Embryonic facial prominence (tissue), 1 donor: ENCODE results near the gene NKG7.
A peak's percentile ranks its signal among the peaks of the same experiment; 100 is the strongest.
"Not testable (repeated sequence)": the region's sequence is repeated elsewhere in the genome, so short reads cannot be mapped to it uniquely, and the experiment has no call there.

Experiments used
- DNase-seq: peaks from one replicate; pipeline ENCODE4 v3.0.0-alpha.2; 2016; ENCODE audit errors: extremely low spot score

The NKG7 gene, protein sequence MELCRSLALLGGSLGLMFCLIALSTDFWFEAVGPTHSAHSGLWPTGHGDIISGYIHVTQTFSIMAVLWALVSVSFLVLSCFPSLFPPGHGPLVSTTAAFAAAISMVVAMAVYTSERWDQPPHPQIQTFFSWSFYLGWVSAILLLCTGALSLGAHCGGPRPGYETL

GRCh38 chr19:51372649-51373504 lies at the start of gene NKG7:
TSS of gene NKG7 (minus strand) at chr19:51372654. CDS start at chr19:51372535, 119 bp downstream.
- DNase-seq: no peak

DNA sequence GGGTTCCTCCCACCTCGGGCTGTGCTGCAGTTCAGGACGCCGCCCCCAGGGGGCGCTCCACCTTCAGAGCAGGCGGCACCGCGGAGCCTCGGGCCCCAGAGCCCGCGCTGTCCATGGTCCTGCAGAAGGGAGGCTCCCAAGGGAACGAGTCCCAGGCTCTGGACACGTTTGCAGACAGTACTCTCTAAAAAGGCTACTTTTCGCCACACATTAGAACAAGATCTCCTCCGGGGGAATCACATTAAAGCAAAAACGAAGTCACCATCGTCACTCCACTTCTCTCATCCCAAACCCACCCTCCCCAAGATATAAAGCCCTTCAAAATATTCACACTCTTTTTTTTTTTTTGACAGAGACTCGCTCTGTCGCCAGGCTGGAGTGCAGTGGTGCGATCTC lies 49.6 kb upstream of the NKG7 start:
- DNase-seq: no peak

DNA sequence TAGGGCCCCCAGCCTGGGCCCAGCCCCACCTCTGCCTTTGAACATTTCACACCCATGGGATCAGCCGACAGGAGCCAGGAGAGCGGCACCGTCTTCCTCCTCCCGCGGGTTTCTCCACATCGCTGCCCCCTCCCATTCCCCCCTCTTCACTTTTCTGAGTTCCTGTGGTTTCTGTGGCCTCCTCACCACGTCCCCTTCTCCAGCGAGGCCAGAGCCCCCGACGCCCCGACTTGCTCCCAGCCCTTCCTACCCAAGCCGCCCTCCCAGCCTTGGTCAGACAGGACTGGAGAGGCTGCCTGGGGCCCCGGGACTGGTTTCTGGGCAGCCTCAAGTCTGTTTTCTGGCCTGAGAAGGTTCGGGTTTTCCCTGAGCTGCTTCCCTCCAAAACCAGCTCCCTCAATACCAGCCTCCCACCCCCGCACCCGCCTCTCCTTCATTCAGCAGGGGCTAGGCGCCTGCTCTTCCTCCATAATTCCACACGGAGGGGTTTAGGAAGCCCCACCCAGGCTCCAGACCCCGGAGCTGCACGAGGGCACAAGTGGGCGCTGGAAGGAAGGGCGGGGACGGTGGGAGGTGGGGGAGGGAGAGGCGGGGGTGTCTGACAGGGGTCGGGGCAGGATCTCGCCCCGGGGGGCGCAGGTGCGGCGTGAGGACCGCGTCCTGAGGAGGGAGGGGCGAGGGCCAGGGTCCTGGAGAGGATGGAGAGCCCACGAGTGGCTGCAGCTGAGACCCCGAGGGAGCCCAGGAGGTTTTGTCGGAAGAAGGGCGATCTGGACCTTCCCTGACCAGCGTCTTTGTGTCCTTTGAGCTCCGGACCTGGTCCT lies 49.0 kb upstream of the NKG7 start:
- no peak for DNase-seq

DNA sequence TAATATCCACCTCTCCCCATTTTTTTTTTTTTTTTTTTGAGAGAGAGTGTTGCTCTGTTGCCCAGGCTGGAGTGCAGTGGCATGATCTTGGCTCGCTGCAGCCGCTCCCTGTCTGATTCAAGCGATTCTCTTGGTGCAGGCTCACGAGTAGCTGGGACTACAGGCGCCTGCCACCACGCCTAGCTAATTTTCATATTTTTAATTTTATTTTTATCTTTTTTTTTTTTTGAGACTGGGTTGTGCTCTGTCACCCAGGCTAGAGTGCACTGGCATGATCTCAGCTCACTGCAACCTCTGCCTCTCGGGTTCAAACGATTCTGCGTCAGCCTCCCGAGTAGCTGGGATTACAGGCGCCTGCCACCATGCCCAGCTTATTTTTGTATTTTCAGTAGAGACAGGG lies 48.1 kb upstream of the NKG7 start:
- DNase-seq: not testable (repeated sequence)

DNA sequence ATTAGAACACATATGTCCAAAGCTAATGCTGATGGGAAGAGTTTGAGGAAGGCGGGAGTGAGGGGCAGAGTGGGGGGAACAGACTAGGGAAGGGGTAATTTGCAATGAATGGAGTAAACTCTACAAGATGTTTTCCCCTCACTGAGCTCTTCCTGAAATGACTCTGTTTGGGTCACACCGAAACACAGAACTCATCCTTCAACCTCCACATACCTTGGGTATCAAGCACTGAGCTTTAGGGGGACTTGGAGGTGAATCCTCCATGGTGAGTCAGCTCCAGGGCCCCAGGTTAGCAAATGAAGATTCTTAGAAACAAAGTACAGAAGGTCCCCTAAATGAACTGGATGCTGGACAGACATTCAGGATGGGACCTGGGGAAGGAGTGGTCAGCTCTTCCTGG lies 46.3 kb upstream of the NKG7 start:
- DNase-seq: no peak

GRCh38 chr19:51417810-51418157 lies 45.3 kb upstream of the NKG7 start:
- DNase-seq: no peak

DNA sequence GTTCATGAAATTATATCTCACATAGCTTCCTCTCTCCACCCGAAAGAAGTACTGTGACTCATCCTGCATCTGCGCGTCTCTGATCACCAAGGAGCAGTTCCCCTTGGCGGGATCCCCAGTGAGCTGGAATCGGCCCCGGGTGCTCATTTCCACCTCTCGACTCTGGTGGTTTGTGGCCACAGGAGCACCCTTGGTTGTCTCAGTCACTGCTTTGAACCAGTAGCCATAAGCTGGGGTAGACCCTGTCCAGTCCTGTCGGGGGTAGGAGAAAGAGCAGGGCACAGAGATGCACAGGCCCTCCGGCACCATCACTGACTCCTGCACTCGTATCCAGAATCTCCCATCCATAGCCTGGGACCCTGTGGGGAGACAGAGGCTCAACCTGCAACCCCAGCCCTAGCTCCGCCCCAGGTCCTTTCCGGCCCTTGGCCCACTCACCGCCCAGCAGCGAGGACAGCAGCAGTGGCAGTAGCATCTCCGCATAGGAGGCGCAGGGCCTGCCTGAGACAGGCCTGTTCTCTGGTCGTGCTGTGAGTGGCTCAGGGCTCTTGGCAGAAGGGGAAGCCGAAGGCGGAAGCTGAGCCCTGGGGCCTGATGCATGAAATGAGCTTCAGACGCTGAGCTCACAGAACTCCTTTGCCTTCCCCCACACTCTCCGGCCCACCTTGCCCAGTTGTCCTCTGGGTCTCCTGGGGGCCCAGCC lies 44.8 kb upstream of the NKG7 start, which contains the start of gene SIGLEC10:
Gene SIGLEC10 (minus strand): TSS at position 536 of the 703 bp plus-strand sequence. CDS start 61 bp downstream, at position 475.
- no peak for DNase-seq

- DNase-seq: not testable (repeated sequence)
Observed at GRCh38 chr19:51416422-51416821, 44.0 kb upstream of the NKG7 start.

DNA sequence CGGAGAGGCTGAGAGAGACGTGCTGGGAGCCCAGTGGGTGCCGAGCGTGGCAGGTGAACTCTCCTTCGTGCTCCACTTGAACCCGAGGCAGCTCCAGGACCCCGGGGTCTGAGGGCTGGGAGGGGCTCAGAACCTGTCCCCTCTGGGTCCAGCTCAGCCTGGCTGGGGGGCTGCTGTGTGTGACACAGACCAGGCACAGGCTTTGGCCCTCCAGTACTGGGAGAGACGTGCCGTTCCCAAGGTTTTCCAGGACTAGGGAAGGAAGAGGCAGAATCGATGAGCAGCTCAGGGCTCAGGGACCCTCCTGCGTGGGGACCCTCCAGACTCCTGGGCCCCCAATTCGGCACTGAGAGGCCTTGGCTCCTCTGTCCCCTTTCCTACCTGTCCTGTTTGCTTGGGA lies 42.7 kb upstream of the NKG7 start:
- DNase-seq: no peak

GRCh38 chr19:51410950-51411748 lies 38.7 kb upstream of the NKG7 start:
- no peak for DNase-seq

DNA sequence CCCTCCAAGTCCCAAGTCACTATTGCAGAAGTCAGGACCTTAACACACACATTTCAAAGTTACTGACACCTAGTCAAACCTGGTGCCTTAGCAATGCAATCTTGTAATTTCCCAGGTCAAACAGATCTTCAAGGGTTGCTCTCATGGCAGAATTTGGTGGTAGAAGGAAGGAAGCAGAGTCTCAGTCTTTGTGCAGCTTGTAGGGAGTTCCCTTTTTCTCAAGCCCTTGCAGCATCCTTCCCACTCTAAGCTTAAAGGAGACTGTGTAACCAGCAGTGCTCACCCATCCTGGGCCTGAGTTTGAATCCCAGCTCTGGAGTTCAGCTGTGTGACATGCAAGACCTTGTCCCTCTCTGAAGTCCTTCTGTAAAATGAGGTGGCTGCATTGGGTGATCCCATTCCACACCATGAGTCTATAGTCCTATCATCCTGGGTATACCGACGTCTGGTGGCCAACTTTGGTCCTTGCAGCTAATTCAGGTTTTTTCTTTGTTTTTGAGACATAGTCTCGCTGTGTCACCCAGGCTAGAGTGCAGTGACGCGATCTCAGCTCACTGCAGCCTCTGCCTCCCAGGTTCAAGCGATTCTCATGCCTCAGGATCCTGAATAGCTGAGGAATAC lies 35.2 kb upstream of the NKG7 start:
- DNase-seq: no peak

- no peak for DNase-seq
Observed at GRCh38 chr19:51402117-51402516, 29.7 kb upstream of the NKG7 start.

DNA sequence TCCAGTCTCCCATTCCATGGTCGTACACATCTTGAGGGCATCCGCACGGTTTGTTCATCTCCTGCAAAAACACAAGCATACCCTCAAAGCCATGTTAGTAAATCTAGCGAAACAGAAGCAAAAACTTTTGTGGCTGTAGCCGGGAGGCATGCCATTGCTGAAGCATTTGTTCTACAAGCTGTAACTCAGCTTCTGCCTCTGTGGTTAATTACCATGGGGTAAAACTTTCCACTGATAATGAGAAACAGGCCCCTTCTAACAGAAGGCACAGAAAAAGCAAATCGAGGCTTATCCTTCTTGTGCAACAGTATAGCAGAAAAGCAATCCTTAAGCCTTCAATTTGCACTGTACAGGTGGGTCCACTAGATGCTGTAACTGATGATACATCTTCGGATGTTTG lies 27.5 kb upstream of the NKG7 start:
- not testable (repeated sequence) for DNase-seq

DNA sequence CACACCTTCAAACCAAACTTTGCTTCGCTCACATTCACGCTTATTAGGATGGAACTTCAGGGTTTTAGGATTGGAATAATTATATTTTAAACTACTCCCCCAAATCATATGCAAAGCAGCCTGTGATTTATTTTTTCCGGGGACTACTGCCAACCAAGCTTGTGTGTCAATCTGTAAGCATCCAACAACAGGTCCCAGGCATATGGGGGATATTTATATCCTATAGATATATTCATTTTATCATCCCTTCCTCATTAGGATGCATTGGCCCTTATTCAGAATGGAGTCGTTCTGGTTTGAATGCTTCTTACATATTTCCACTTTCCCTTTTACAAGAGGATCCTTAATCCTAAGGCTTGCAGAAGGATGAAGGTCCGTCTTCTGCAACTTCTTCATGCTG lies 26.8 kb upstream of the NKG7 start:
- no peak for DNase-seq

GRCh38 chr19:51398096-51398704 lies 25.7 kb upstream of the NKG7 start:
- DNase-seq: no peak

- not testable (repeated sequence) for DNase-seq
Observed at GRCh38 chr19:51397453-51397852, 25.0 kb upstream of the NKG7 start.

DNA sequence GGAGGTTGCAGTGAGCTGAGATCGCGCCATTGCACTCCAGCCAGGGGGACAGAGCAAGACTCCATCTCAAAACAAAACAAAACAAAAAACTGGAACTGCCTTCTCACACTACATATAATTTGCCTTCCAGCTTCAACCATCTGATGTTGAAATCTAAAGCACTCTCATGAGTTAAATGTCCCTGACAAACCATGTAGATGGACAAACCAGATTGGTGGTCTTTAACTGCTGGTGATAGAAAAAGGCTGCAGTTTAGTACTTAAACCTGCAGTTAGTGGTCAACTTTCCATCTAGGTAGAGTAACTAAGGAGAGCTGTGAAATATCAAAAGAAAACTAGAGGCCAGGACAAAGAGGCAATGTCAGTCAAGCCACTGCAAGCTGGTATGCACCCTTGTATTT lies 23.7 kb upstream of the NKG7 start:
- DNase-seq: no peak

DNA sequence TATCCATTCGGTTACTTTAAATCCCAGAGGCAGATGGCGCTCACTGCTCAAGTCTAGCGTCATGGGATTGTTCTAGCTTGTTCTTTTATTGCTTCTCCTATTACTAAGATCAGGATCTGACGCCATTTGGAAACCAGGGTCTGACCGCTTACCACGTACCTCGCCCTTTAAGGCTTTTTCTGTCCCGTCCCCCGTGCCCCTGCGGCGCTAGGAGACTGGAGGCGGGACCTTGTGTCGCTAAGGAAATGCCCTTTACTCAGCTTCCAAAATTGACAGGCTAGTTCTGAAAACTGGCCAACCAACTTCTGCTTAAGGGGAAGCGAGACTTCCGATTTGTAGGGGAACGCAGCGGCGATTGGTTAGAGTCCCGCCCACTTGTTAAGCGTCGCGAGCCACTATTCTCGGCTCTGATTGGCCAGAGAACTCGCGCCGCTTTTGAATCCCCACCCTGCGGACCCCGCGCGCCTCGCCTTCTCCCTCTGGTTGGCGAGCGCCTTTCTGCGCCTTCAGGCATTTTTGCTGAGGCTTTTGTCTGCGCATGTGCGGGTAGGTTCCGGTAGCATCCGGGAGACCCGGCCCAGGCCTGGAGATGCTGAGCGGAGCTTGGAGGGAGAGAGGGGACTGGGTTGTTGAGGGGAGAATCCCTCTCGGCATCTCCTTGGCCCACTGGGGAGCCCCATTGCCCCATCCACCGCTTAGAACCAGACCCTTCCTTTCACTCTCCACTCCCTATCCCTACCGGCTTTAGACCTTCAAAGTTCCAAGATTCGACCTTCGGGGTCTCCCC lies 21.8 kb upstream of the NKG7 start:
- peak; percentile 96 for DNase-seq

- DNase-seq: no peak
Observed at GRCh38 chr19:51392701-51393100, 20.2 kb upstream of the NKG7 start.
